ENCODE results near the gene TMEM44.

TMEM44 gene

GRCh38 chr3:194637541-194638400, 4.6 kb upstream of the TMEM44 start:
- POLR2A ChIA-PET, result no interaction called here
- H3K4me1 ChIP-seq (ENCODE audit: control insufficient read depth, insufficient read depth, low read length), result no peaks in the 10 kb centered on the region
- H3K36me3 ChIP-seq (ENCODE audit: control insufficient read depth in 2 of 2, insufficient read depth in 1 of 2, low read length in 2 of 2), result peaks cover 0 to 25% of the 10 kb centered on the region in 2 experiments; a peak in 1 of 3 replicates
- no peaks in the 10 kb centered on the region for H3K9me3 ChIP-seq (ENCODE audit: control insufficient read depth, insufficient read depth, low read depth, low read length)
- CTCF ChIA-PET, result no interaction called here
- no peak overlapping the region for H3K27ac ChIP-seq (ENCODE audit: extremely low read depth, low read depth, low read length)
- no peak overlapping the region for H3K4me3 ChIP-seq (ENCODE audit: low read depth, low read length)
- peak; percentile 69 for TF ChIP-seq PRDM10 (tag by site-specific recombination; IDR thresholded peaks at IDR 0.05)
- TF ChIP-seq ZNF140 (tag by site-specific recombination; IDR thresholded peaks at IDR 0.05), result no peak

GRCh38 chr3:194637066-194637465, 3.8 kb upstream of the TMEM44 start:
- ChIA-PET CTCF (interaction anchor here (0.9 kb wide), 1 partner anchor 33 kb away, joined by 3 read pairs; no protein-coding TSS in a partner anchor), POLR2A (no interaction called here)
- TF ChIP-seq SCRT1 (tag by site-specific recombination; IDR thresholded peaks at IDR 0.05; ENCODE audit: borderline replicate concordance) (0 out of 2 replicates have a peak, but pooled peaks have one; percentile 9), ZIC2 (tag by site-specific recombination; IDR thresholded peaks at IDR 0.05) (peak; percentile 75), GLIS1 (tag by site-specific recombination; IDR thresholded peaks at IDR 0.05) (peak; percentile 41), ZNF514 (tag by site-specific recombination; IDR thresholded peaks at IDR 0.05) (no peak), EGR2 (tag by site-specific recombination; IDR thresholded peaks at IDR 0.05; ENCODE audit: low read depth) (0 out of 2 replicates have a peak, but pooled peaks have one; percentile 6), ZNF747 (tag by site-specific recombination; IDR thresholded peaks at IDR 0.05) (no peak), ZFHX2 (tag by site-specific recombination; conservative IDR thresholded peaks at IDR 0.05) (0 out of 2 replicates have a peak, but pooled peaks have one; percentile 24), SCRT2 (tag by site-specific recombination; IDR thresholded peaks at IDR 0.05) (peak; percentile 82), ZNF335 (tag by site-specific recombination; conservative IDR thresholded peaks at IDR 0.05) (0 out of 2 replicates have a peak, but pooled peaks have one; percentile 29)
- Histone ChIP-seq H3K36me3 (ENCODE audit: control insufficient read depth in 2 of 2, insufficient read depth in 1 of 2, low read length in 2 of 2) (peaks cover 0 to 19% of the 10 kb centered on the region in 2 experiments; a peak in 1 of 3 replicates), H3K4me1 (ENCODE audit: control insufficient read depth, insufficient read depth, low read length) (no peaks in the 10 kb centered on the region), H3K4me3 (ENCODE audit: low read depth, low read length) (no peak overlapping the region), H3K9me3 (ENCODE audit: control insufficient read depth, insufficient read depth, low read depth, low read length) (no peaks in the 10 kb centered on the region), H3K27ac (ENCODE audit: extremely low read depth, low read depth, low read length) (no peak overlapping the region)

GRCh38 chr3:194632809-194633348, 340 bp downstream of the TMEM44 start:
- POLR2A ChIA-PET, result interaction anchor here (1.9 kb wide), 1 partner anchor 39 kb away, joined by 4 read pairs; no protein-coding TSS in a partner anchor
- Histone ChIP-seq H3K9me3 (ENCODE audit: control insufficient read depth, insufficient read depth, low read depth, low read length) (no peaks in the 10 kb centered on the region), H3K27ac (ENCODE audit: extremely low read depth, low read depth, low read length) (peak overlapping the region; percentile 60; the same call in 1 of the 2 replicates), H3K36me3 (ENCODE audit: control insufficient read depth in 2 of 2, insufficient read depth in 1 of 2, low read length in 2 of 2) (peaks cover 0 to 19% of the 10 kb centered on the region in 2 experiments; a peak in 1 of 3 replicates), H3K4me1 (ENCODE audit: control insufficient read depth, insufficient read depth, low read length) (no peaks in the 10 kb centered on the region), H3K4me3 (ENCODE audit: low read depth, low read length) (peak overlapping the region; percentile 73)
- CTCF ChIA-PET, result interaction anchor here (0.6 to 0.7 kb wide), 3 partner anchors 37 to 997 kb away, joined by 3 read pairs; no protein-coding TSS in a partner anchor
- peak; percentile 10; the same call in 1 of the 2 replicates for TF ChIP-seq ZIC2 (tag by site-specific recombination; IDR thresholded peaks at IDR 0.05)
- peak; percentile 84 for TF ChIP-seq EGR2 (tag by site-specific recombination; IDR thresholded peaks at IDR 0.05; ENCODE audit: low read depth)
- TF ChIP-seq, protein P1, sequence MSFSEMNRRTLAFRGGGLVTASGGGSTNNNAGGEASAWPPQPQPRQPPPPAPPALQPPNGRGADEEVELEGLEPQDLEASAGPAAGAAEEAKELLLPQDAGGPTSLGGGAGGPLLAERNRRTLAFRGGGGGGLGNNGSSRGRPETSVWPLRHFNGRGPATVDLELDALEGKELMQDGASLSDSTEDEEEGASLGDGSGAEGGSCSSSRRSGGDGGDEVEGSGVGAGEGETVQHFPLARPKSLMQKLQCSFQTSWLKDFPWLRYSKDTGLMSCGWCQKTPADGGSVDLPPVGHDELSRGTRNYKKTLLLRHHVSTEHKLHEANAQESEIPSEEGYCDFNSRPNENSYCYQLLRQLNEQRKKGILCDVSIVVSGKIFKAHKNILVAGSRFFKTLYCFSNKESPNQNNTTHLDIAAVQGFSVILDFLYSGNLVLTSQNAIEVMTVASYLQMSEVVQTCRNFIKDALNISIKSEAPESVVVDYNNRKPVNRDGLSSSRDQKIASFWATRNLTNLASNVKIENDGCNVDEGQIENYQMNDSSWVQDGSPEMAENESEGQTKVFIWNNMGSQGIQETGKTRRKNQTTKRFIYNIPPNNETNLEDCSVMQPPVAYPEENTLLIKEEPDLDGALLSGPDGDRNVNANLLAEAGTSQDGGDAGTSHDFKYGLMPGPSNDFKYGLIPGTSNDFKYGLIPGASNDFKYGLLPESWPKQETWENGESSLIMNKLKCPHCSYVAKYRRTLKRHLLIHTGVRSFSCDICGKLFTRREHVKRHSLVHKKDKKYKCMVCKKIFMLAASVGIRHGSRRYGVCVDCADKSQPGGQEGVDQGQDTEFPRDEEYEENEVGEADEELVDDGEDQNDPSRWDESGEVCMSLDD (tag by site-specific recombination; IDR thresholded peaks at IDR 0.05), result no peak
- no peak for TF ChIP-seq ZNF658 (tag by site-specific recombination; IDR thresholded peaks at IDR 0.05)
- peak; percentile 38; the same call in 1 of the 2 replicates for TF ChIP-seq ZNF366 (tag by site-specific recombination; conservative IDR thresholded peaks at IDR 0.05)
- peak; percentile 46; the same call in 1 of the 2 replicates for TF ChIP-seq ZNF677 (tag by site-specific recombination; IDR thresholded peaks at IDR 0.05)
- TF ChIP-seq HOXC10 (CRISPR knock-in tag; IDR thresholded peaks at IDR 0.05), result no peak
- no peak for TF ChIP-seq ZNF26 (tag by site-specific recombination; IDR thresholded peaks at IDR 0.05)
- TF ChIP-seq ZBTB8A (tag by site-specific recombination; IDR thresholded peaks at IDR 0.05), result peak; percentile 94
- TF ChIP-seq ZNF311 (tag by site-specific recombination; IDR thresholded peaks at IDR 0.05; ENCODE audit: borderline replicate concordance), result no peak
- no peak for TF ChIP-seq ZNF785 (tag by site-specific recombination; IDR thresholded peaks at IDR 0.05)
- no peak for TF ChIP-seq ZNF791 (tag by site-specific recombination; IDR thresholded peaks at IDR 0.05)

All from HEK293 (cell line).